IMR-90 (cell line): Measurements from ENCODE around the gene TENM4. TPM values are rescaled to one million over a fixed set of nuclear protein-coding genes. Genes with fewer than 3 reads are reported as not detected.

ENCODE experiments used
- ATAC-seq: fragments of 200-7000 bp; cut with Tn5 transposase; 2 replicates; pipeline ENCODE4 v1.9.1; 2020; ENCODE audit warnings: low read depth, mild to moderate bottlenecking, moderate library complexity
- BruUV-seq: library from RNA; stranded (reverse); fragments of 400-500 nt; replicated peaks from 2 replicates; lab custom pipeline; 2021; lab: Mats Ljungman, UMichigan
- CTCF ChIA-PET: fragments of 300-600 bp; formaldehyde crosslinking; extraction: SDS; loops from one replicate; lab custom pipeline; 2021; ENCODE audit warnings: antibody characterized with exemption; lab: Yijun Ruan, JAX
- POLR2A ChIA-PET: fragments of 300-600 bp; sonication (Branson Sonifier 250); formaldehyde crosslinking; loops from one replicate; lab custom pipeline; 2022; ENCODE audit warnings: antibody characterized with exemption; ENCODE audit not compliant: unreplicated experiment; lab: Charles Lee
- DNase-seq: peaks from one replicate; pipeline ENCODE4 v3.0.0; 2013
- H2AFZ ChIP-seq: replicated peaks from 2 replicates; pipeline ENCODE3; 2013; ENCODE audit warnings: low read length, mild to moderate bottlenecking; ENCODE audit not compliant: poor library complexity
- H2AK5ac ChIP-seq: 2 replicates; pipeline ENCODE4 v1.6.1; 2013; ENCODE audit warnings: low read depth, low read length, inconsistent platforms
- H2AK9ac ChIP-seq: replicated peaks from 2 replicates; pipeline ENCODE3; 2013; ENCODE audit warnings: mild to moderate bottlenecking, low read depth, low read length, moderate library complexity; ENCODE audit not compliant: poor library complexity
- H2BK120ac ChIP-seq: 2 replicates; pipeline ENCODE4 v1.6.1; 2013; ENCODE audit warnings: low read depth, low read length, inconsistent platforms
- H2BK15ac ChIP-seq: 3 replicates; pipeline ENCODE4 v1.6.1; 2013; ENCODE audit warnings: low read depth, low read length, inconsistent platforms
- H2BK20ac ChIP-seq: 2 replicates; pipeline ENCODE4 v1.6.1; 2013; ENCODE audit warnings: low read depth, mild to moderate bottlenecking, inconsistent platforms, low read length, moderate library complexity
- H2BK5ac ChIP-seq: 2 replicates; pipeline ENCODE4 v1.6.1; 2013; ENCODE audit warnings: mild to moderate bottlenecking, low read depth, low read length, inconsistent platforms; ENCODE audit not compliant: poor library complexity, severe bottlenecking
- H3K14ac ChIP-seq: replicated peaks from 2 replicates; pipeline ENCODE4 v1.6.1; 2013; ENCODE audit warnings: low read depth, low read length, inconsistent platforms
- H3K18ac ChIP-seq: 2 replicates; pipeline ENCODE4 v1.6.1; 2013; ENCODE audit warnings: low read depth, low read length, control low read depth
- H3K23ac ChIP-seq: 2 replicates; pipeline ENCODE4 v1.6.1; 2013; ENCODE audit warnings: low read depth, low read length, inconsistent platforms
- H3K27ac ChIP-seq: 2 replicates; pipeline ENCODE4 v1.5.1; 2013; ENCODE audit warnings: mild to moderate bottlenecking, control low read depth, low read length; ENCODE audit not compliant: insufficient read depth
- H3K27me3 ChIP-seq: 2 replicates; pipeline ENCODE4 v1.6.1; 2013; ENCODE audit warnings: low read length; ENCODE audit not compliant: control insufficient read depth, insufficient read depth
- H3K36me3 ChIP-seq: 2 replicates; pipeline ENCODE4 v1.6.1; 2013; ENCODE audit warnings: low read length, mixed read lengths; ENCODE audit not compliant: control insufficient read depth, insufficient read depth
- H3K4ac ChIP-seq: 2 replicates; pipeline ENCODE4 v1.6.1; 2013; ENCODE audit warnings: low read depth, low read length, inconsistent platforms
- H3K4me1 ChIP-seq: 2 replicates; pipeline ENCODE4 v1.6.1; 2013; ENCODE audit warnings: low read length, mixed read lengths; ENCODE audit not compliant: control insufficient read depth, insufficient read depth
- H3K4me2 ChIP-seq: 2 replicates; pipeline ENCODE4 v1.6.1; 2013; ENCODE audit warnings: low read depth, mild to moderate bottlenecking, control low read depth, low read length, moderate library complexity
- H3K4me3 ChIP-seq: 2 replicates; pipeline ENCODE4 v1.5.1; 2013; ENCODE audit warnings: low read depth, mild to moderate bottlenecking, control low read depth, low read length, moderate library complexity; ENCODE audit not compliant: insufficient read depth
- H3K56ac ChIP-seq: 2 replicates; pipeline ENCODE4 v1.6.1; 2013; ENCODE audit warnings: low read length, inconsistent platforms; ENCODE audit not compliant: insufficient read depth; ENCODE audit errors: extremely low read depth
- H3K79me1 ChIP-seq, 2 experiments: 2 replicates each; pipeline ENCODE4 v1.6.1; 2013; ENCODE audit warnings: low read length in 2 of 2, inconsistent platforms in 1 of 2, low read depth in 1 of 2
- H3K9ac ChIP-seq: 2 replicates; pipeline ENCODE4 v1.6.1; 2013; ENCODE audit warnings: low read depth, low read length, control low read depth
- H3K9me1 ChIP-seq: 2 replicates; pipeline ENCODE4 v1.6.1; 2013; ENCODE audit warnings: low read length, inconsistent platforms; ENCODE audit not compliant: insufficient read depth
- H3K9me3 ChIP-seq: 2 replicates; pipeline ENCODE4 v1.6.1; 2013; ENCODE audit warnings: low read length; ENCODE audit not compliant: control insufficient read depth, insufficient read depth
- H4K20me1 ChIP-seq: 2 replicates; pipeline ENCODE4 v1.6.1; 2013; ENCODE audit warnings: low read length, inconsistent platforms; ENCODE audit not compliant: insufficient read depth
- H4K5ac ChIP-seq: 2 replicates; pipeline ENCODE4 v1.6.1; 2013; ENCODE audit warnings: mild to moderate bottlenecking, low read depth, low read length, control low read depth
- H4K8ac ChIP-seq, 2 experiments: 2 replicates each; pipeline ENCODE4 v1.6.1; 2013; ENCODE audit warnings: low read depth in 2 of 2, low read length in 2 of 2, control low read depth in 1 of 2, inconsistent platforms in 1 of 2
- H4K91ac ChIP-seq: 2 replicates; pipeline ENCODE4 v1.6.1; 2013; ENCODE audit warnings: low read depth, low read length, inconsistent platforms; ENCODE audit not compliant: insufficient read depth
- BHLHE40 ChIP-seq: fragments of 150-350 bp; IDR thresholded peaks from 2 replicates; pipeline ENCODE4 v1.6.1; 2016; ENCODE audit warnings: mild to moderate bottlenecking, low read depth, low read length
- CEBPB ChIP-seq: IDR thresholded peaks from 2 replicates; pipeline ENCODE4 v1.6.1; 2012; ENCODE audit warnings: low read depth, low read length, improper control_type of control experiment
- CHD1 ChIP-seq: IDR thresholded peaks from 2 replicates; pipeline ENCODE4 v1.6.1; 2012; ENCODE audit warnings: low read depth, low read length, improper control_type of control experiment
- CTCF ChIP-seq: conservative IDR thresholded peaks from 2 replicates; pipeline ENCODE4 v1.5.1; 2012; ENCODE audit warnings: mild to moderate bottlenecking, low read depth, low read length, improper control_type of control experiment
- ELK1 ChIP-seq: fragments of 150-350 bp; IDR thresholded peaks from 2 replicates; pipeline ENCODE4 v1.6.1; 2016; ENCODE audit warnings: low read depth, mild to moderate bottlenecking, low read length, moderate library complexity, borderline replicate concordance
- FOS ChIP-seq: fragments of 150-350 bp; IDR thresholded peaks from 2 replicates; pipeline ENCODE4 v1.6.1; 2016; ENCODE audit warnings: low read depth, low read length
- MAFK ChIP-seq: IDR thresholded peaks from 2 replicates; pipeline ENCODE4 v1.6.1; 2012; ENCODE audit warnings: low read depth, low read length, improper control_type of control experiment
- MAZ ChIP-seq: IDR thresholded peaks from 2 replicates; pipeline ENCODE4 v1.6.1; 2012; ENCODE audit warnings: low read depth, mild to moderate bottlenecking, low read length, improper control_type of control experiment, moderate library complexity, borderline replicate concordance
- MXI1 ChIP-seq: IDR thresholded peaks from 2 replicates; pipeline ENCODE4 v1.6.1; 2012; ENCODE audit warnings: low read depth, mild to moderate bottlenecking, low read length, moderate library complexity, borderline replicate concordance
- NFE2L2 ChIP-seq: fragments of 150-350 bp; IDR thresholded peaks from 2 replicates; pipeline ENCODE4 v1.6.1; 2016; ENCODE audit warnings: low read depth, mild to moderate bottlenecking, low read length
- POLR2A ChIP-seq: IDR thresholded peaks from 2 replicates; pipeline ENCODE4 v1.6.1; 2012; ENCODE audit warnings: mild to moderate bottlenecking, low read depth, low read length
- RAD21 ChIP-seq: IDR thresholded peaks from 2 replicates; pipeline ENCODE4 v1.6.1; 2012; ENCODE audit warnings: low read length, improper control_type of control experiment
- RCOR1 ChIP-seq: IDR thresholded peaks from 2 replicates; pipeline ENCODE4 v1.6.1; 2012; ENCODE audit warnings: mild to moderate bottlenecking, low read length, improper control_type of control experiment; ENCODE audit not compliant: insufficient replicate concordance
- RFX5 ChIP-seq: IDR thresholded peaks from 2 replicates; pipeline ENCODE4 v1.8.0; 2012; ENCODE audit warnings: low read depth, mild to moderate bottlenecking, low read length, moderate library complexity
- SMC3 ChIP-seq: fragments of 150-350 bp; IDR thresholded peaks from 2 replicates; pipeline ENCODE4 v1.6.1; 2016; ENCODE audit warnings: low read depth, mild to moderate bottlenecking, antibody characterized with exemption, low read length, moderate library complexity
- USF2 ChIP-seq: fragments of 150-350 bp; IDR thresholded peaks from 2 replicates; pipeline ENCODE4 v1.6.1; 2017; ENCODE audit warnings: mild to moderate bottlenecking, antibody characterized with exemption, low read length, low read depth
- WGBS, 2 experiments: methylation state at CpG; one replicate each; pipeline versions ENCODE4 v1.1.5 to v1.1.7; 2013; ENCODE audit warnings: missing lambda C conversion rate in 2 of 2; ENCODE audit not compliant: insufficient read length in 1 of 2; ENCODE audit errors: extremely low coverage in 2 of 2; 5-methylcytosine and 5-hydroxymethylcytosine counted together
- dilution Hi-C: fragments of 300-500 bp; cut with HindIII; formaldehyde crosslinking; loops from one replicate; pipeline ENCODE4 v1.14.3; 2018; ENCODE audit warnings: low sequenced_read_pairs; ENCODE audit not compliant: unreplicated experiment
- in situ Hi-C: fragments of 300-500 bp; cut with MboI; formaldehyde crosslinking; loops from 3 replicates; pipeline ENCODE4 v1.14.3; 2019; ENCODE audit warnings: low sequenced_read_pairs, inconsistent platforms, mixed read lengths
- intact Hi-C: fragments of 100-400 bp; cut with micrococcal nuclease; formaldehyde crosslinking; loops from 2 replicates; pipeline ENCODE4 v1.10.0; 2022
- polyA plus RNA-seq, 3 experiments: library from polyadenylated mRNA; depleted of rRNA; stranded (reverse); fragments of >200 nt; gene quantifications; 2 replicates each; pipeline ENCODE4 v1.2.3, GENCODE V29; 2012; ENCODE audit warnings: low replicate concordance in 1 of 3
- total RNA-seq: library from RNA; depleted of rRNA; stranded (reverse); fragments of >200 nt; gene quantifications from 2 replicates; pipeline ENCODE4 v1.2.3, GENCODE V29; 2012

The TENM4 gene
- total and polyA plus RNA-seq, 2 of the 4 experiments (the other 2 are of a cell fraction) = 7.4 to 9.0 TPM

DNA sequence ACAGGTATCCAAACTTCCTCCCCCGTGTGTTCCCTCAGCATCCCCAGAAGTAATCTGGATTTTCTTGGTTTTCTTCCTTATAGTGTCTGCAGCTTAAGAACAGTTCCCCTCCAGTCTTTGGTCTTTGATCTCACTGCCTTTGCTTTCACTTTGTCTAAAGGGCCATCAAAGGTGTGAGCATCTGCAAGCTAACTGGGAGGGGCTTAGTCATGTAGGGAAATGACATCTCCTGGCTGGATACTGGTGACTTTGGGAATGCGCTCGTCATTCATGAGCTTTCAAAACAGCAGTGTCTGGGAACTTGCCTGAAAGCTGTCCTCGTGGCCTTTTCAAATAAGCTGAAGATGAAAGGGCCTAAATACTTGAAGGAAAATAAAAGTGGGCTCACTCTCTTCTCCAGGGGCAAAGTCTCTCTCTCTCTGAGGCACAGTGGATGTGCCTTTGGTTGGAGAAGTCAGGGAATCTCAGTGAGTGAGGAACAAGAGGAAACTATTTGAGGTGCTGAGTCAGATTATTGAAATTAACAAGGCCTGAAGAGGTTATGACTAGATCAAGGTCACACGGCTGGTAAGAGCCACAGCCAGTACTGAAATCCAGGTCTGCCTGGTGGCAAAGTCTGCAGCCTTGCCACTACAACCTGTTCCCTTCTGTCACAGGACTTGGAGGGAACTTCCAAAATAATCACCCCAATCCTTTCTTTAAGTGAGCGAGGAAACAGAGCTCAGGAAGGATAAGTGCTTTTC, 45.6 kb upstream of the TENM4 start:
- H2BK15ac ChIP-seq = no peak overlapping the region
- H2BK20ac ChIP-seq = no peak overlapping the region
- H4K91ac ChIP-seq = no peak overlapping the region
- H3K18ac ChIP-seq = no peak overlapping the region
- no peak overlapping the region for H3K56ac ChIP-seq
- H3K9me1 ChIP-seq = no peaks in the 10 kb centered on the region
- TF ChIP-seq CTCF (no peak), MAFK (no peak), BHLHE40 (no peak), FOS (no peak), MAZ (no peak), RCOR1 (no peak), USF2 (no peak), NFE2L2 (no peak), RFX5 (no peak), ELK1 (no peak), RAD21 (no peak), SMC3 (no peak), MXI1 (no peak), POLR2A (no peak), CEBPB (no peak), CHD1 (no peak)
- H3K79me1 ChIP-seq = no peaks in the 10 kb centered on the region
- no peaks in the 10 kb centered on the region for H3K4me1 ChIP-seq
- ATAC-seq (no peak), DNase-seq (no peak)
- H3K4me3 ChIP-seq = no peak overlapping the region
- no peak overlapping the region for H4K8ac ChIP-seq
- H3K27me3 ChIP-seq = peaks cover 16% of the 10 kb centered on the region
- H2BK120ac ChIP-seq = no peak overlapping the region
- no peak overlapping the region for H4K5ac ChIP-seq
- H3K23ac ChIP-seq = no peak overlapping the region
- H2AK9ac ChIP-seq = no peak overlapping the region
- H2AK5ac ChIP-seq = no peak overlapping the region
- no peak overlapping the region for H3K27ac ChIP-seq
- no peaks in the 10 kb centered on the region for H4K20me1 ChIP-seq
- POLR2A ChIA-PET = no interaction called here
- intact Hi-C loops = no loop called here
- no peak overlapping the region for H3K14ac ChIP-seq
- H3K36me3 ChIP-seq = no peaks in the 10 kb centered on the region
- no peak overlapping the region for H3K4ac ChIP-seq
- BruUV-seq = no TSS peak
- CTCF ChIA-PET = no interaction called here
- H3K9me3 ChIP-seq = no peaks in the 10 kb centered on the region
- H2AFZ ChIP-seq = no peak overlapping the region
- no peak overlapping the region for H3K9ac ChIP-seq
- dilution Hi-C loops = no loop called here
- no peak overlapping the region for H2BK5ac ChIP-seq
- WGBS, 2 experiments = no CpG with 5 or more reads among the region's 6 CpGs
- no peak overlapping the region; the same call in 1 of the 2 replicates for H3K4me2 ChIP-seq
- in situ Hi-C loops = no loop called here
